ENCODE data around the gene WT1.

DNA sequence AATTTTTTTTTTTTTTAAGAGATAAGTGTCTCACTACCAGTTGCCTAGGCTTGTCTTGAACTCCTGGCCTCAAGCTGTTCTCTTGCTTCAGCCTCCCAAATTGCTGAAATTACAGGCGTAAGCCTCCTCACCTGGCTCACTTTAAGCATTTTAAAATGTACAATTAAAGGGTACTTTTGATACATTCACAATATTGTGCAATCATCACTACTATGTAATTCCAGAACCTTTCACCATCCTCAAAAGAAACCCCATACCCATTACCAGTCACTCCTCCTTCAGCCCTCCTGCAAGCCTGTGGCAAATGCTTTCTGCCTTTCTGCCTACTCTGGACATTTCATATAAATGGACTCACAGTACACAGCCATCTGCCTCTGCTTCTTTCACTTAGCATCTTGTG, 34.5 kb upstream of the WT1 start:
- TF ChIP-seq GATA2 (IDR thresholded peaks at IDR 0.05; ENCODE audit: low read depth, low read length), result no peak
- TF ChIP-seq GATA3 (IDR thresholded peaks at IDR 0.05; ENCODE audit: low read depth, low read length), result no peak

All from SH-SY5Y (cell line).